Measurements from ENCODE around the gene PER2.

DNA sequence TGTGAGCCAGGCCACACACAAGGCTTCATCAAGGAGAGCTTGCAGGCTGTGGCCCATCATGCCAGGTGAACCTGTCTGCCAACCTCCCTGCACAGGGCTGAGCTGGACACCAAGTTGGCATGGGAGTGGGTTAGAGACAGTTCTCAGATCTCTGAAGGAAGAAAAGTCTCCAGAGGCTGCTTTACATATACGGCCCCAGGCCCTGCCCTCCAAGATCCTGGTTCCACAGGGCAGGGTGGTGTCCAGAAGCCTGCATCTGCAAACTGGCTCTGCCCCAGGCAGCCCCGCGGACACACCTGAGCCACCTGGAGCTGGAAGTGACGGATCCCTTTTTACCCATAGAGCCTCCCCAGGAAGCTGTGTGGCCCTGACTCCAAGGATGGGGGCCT is 24.3 kb downstream of the PER2 start:
- TF ChIP-seq POLR2A (IDR thresholded peaks at IDR 0.05; ENCODE audit: low read length), result no peak
- TF ChIP-seq, protein P1, sequence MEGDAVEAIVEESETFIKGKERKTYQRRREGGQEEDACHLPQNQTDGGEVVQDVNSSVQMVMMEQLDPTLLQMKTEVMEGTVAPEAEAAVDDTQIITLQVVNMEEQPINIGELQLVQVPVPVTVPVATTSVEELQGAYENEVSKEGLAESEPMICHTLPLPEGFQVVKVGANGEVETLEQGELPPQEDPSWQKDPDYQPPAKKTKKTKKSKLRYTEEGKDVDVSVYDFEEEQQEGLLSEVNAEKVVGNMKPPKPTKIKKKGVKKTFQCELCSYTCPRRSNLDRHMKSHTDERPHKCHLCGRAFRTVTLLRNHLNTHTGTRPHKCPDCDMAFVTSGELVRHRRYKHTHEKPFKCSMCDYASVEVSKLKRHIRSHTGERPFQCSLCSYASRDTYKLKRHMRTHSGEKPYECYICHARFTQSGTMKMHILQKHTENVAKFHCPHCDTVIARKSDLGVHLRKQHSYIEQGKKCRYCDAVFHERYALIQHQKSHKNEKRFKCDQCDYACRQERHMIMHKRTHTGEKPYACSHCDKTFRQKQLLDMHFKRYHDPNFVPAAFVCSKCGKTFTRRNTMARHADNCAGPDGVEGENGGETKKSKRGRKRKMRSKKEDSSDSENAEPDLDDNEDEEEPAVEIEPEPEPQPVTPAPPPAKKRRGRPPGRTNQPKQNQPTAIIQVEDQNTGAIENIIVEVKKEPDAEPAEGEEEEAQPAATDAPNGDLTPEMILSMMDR (IDR thresholded peaks at IDR 0.05), result no peak

All from A549 (cell line).